Measurements from ENCODE around the gene DENND2C. TPM values are rescaled to one million over a fixed set of nuclear protein-coding genes. Genes with fewer than 3 reads are reported as not detected.

DENND2C gene
- total and polyA plus RNA-seq, 4 donors, result 1.3 to 5.6 (median 3.4) TPM

- Histone ChIP-seq H3K27me3 (ENCODE audit: control insufficient read depth in 4 of 4, insufficient read depth in 4 of 4, low read length in 3 of 4) (no peaks in the 10 kb centered on the region), H3K36me3 (ENCODE audit: control insufficient read depth in 4 of 4, insufficient read depth in 3 of 4, low read depth in 1 of 4, low read length in 3 of 4) (no peaks in the 10 kb centered on the region), H3K4me1 (ENCODE audit: control insufficient read depth in 4 of 4, insufficient read depth in 4 of 4, low read length in 3 of 4) (no peaks in the 10 kb centered on the region), H3K4me3 (ENCODE audit: low read depth in 1 of 3, low read length in 3 of 3) (no peak overlapping the region), H3K9me3 (ENCODE audit: control insufficient read depth in 4 of 4, low read length in 3 of 4) (no peaks in the 10 kb centered on the region), H3K9ac (ENCODE audit: low read depth in 1 of 2, low read length in 2 of 2) (no peak overlapping the region), H3K27ac (ENCODE audit: low read depth in 1 of 2, low read length in 2 of 2) (no peak overlapping the region)
- WGBS, result 97% methylated on average over 2 of the region's 2 CpGs
- no peak for DNase-seq (ENCODE audit: low spot score)
- no peak for TF ChIP-seq FOXA2 (IDR thresholded peaks at IDR 0.05)
- no peak for TF ChIP-seq EGR1 (IDR thresholded peaks at IDR 0.05; ENCODE audit: low read depth in 2 of 2)
- TF ChIP-seq YY1 (IDR thresholded peaks at IDR 0.05), result no peak
These were observed 28.5 kb downstream of the DENND2C start for GRCh38 chr1:114641377-114641776.

GRCh38 chr1:114638910-114639309 lies 30.9 kb downstream of the DENND2C start:
- WGBS, result 67% methylated on average over 3 of the region's 3 CpGs
- H3K27me3 ChIP-seq (ENCODE audit: control insufficient read depth in 4 of 4, insufficient read depth in 4 of 4, low read length in 3 of 4), result no peaks in the 10 kb centered on the region
- H3K4me1 ChIP-seq (ENCODE audit: control insufficient read depth in 4 of 4, insufficient read depth in 4 of 4, low read length in 3 of 4), result no peaks in the 10 kb centered on the region
- no peaks in the 10 kb centered on the region for H3K9me3 ChIP-seq (ENCODE audit: control insufficient read depth in 4 of 4, low read length in 3 of 4)
- H3K36me3 ChIP-seq (ENCODE audit: control insufficient read depth in 4 of 4, insufficient read depth in 3 of 4, low read depth in 1 of 4, low read length in 3 of 4), result no peaks in the 10 kb centered on the region
- DNase-seq (ENCODE audit: low spot score), result no peak
- no peak overlapping the region for H3K9ac ChIP-seq (ENCODE audit: low read depth in 1 of 2, low read length in 2 of 2)
- no peak overlapping the region for H3K4me3 ChIP-seq (ENCODE audit: low read depth in 1 of 3, low read length in 3 of 3)
- no peak for TF ChIP-seq MAX (IDR thresholded peaks at IDR 0.05)
- no peak for TF ChIP-seq HNF4A (conservative IDR thresholded peaks at IDR 0.05)
- no peak overlapping the region for H3K27ac ChIP-seq (ENCODE audit: low read depth in 1 of 2, low read length in 2 of 2)

- Histone ChIP-seq H3K4me3 (ENCODE audit: low read depth in 1 of 3, low read length in 3 of 3) (no peak overlapping the region), H3K27ac (ENCODE audit: low read depth in 1 of 2, low read length in 2 of 2) (no peak overlapping the region), H3K36me3 (ENCODE audit: control insufficient read depth in 4 of 4, insufficient read depth in 3 of 4, low read depth in 1 of 4, low read length in 3 of 4) (no peaks in the 10 kb centered on the region), H3K4me1 (ENCODE audit: control insufficient read depth in 4 of 4, insufficient read depth in 4 of 4, low read length in 3 of 4) (no peaks in the 10 kb centered on the region), H3K27me3 (ENCODE audit: control insufficient read depth in 4 of 4, insufficient read depth in 4 of 4, low read length in 3 of 4) (no peaks in the 10 kb centered on the region), H3K9ac (ENCODE audit: low read depth in 1 of 2, low read length in 2 of 2) (no peak overlapping the region), H3K9me3 (ENCODE audit: control insufficient read depth in 4 of 4, low read length in 3 of 4) (no peaks in the 10 kb centered on the region)
- DNase-seq (ENCODE audit: low spot score), result no peak
- TF ChIP-seq FOXA1 (IDR thresholded peaks at IDR 0.05) (no peak), EGR1 (IDR thresholded peaks at IDR 0.05; ENCODE audit: low read depth in 2 of 2) (no peak), FOXA2 (IDR thresholded peaks at IDR 0.05) (no peak), RXRA (IDR thresholded peaks at IDR 0.05) (no peak), REST (IDR thresholded peaks at IDR 0.05) (no peak), SP1 (IDR thresholded peaks at IDR 0.05) (no peak), HNF4A (conservative IDR thresholded peaks at IDR 0.05) (no peak)
These were observed 37.4 kb downstream of the DENND2C start for GRCh38 chr1:114632427-114632826.

GRCh38 chr1:114627107-114627506 lies 42.7 kb downstream of the DENND2C start:
- no peak for DNase-seq (ENCODE audit: low spot score)
- 39% methylated on average over 2 of the region's 2 CpGs for WGBS
- TF ChIP-seq YY1 (IDR thresholded peaks at IDR 0.05) (no peak), GABPA (IDR thresholded peaks at IDR 0.05 in 1 of 2, conservative IDR thresholded peaks at IDR 0.05 in 1 of 2) (no peak), NR2F2 (IDR thresholded peaks at IDR 0.05) (no peak), ZBTB33 (IDR thresholded peaks at IDR 0.05) (no peak), CTCF (IDR thresholded peaks at IDR 0.05; ENCODE audit: low read depth, low read length, missing input control) (no peak), FOXA1 (IDR thresholded peaks at IDR 0.05) (no peak)

More at GRCh38 chr1:114627107-114627506, 42.7 kb downstream of the DENND2C start:
- no peak overlapping the region for H3K27ac ChIP-seq (ENCODE audit: low read depth in 1 of 2, low read length in 2 of 2)
- no peaks in the 10 kb centered on the region for H3K9me3 ChIP-seq (ENCODE audit: control insufficient read depth in 4 of 4, low read length in 3 of 4)
- H3K4me3 ChIP-seq (ENCODE audit: low read depth in 1 of 3, low read length in 3 of 3), result no peak overlapping the region
- H3K36me3 ChIP-seq (ENCODE audit: control insufficient read depth in 4 of 4, insufficient read depth in 3 of 4, low read depth in 1 of 4, low read length in 3 of 4), result peaks cover 0 to 2% (median 0%) of the 10 kb centered on the region in 4 donors
- H3K4me1 ChIP-seq (ENCODE audit: control insufficient read depth in 4 of 4, insufficient read depth in 4 of 4, low read length in 3 of 4), result peaks cover 0 to 1% (median 0%) of the 10 kb centered on the region in 4 donors
- no peaks in the 10 kb centered on the region for H3K27me3 ChIP-seq (ENCODE audit: control insufficient read depth in 4 of 4, insufficient read depth in 4 of 4, low read length in 3 of 4)
- no peak overlapping the region for H3K9ac ChIP-seq (ENCODE audit: low read depth in 1 of 2, low read length in 2 of 2)

Measured in liver (tissue), 9 donors.